Hematopoietic multipotent progenitor cell treated with erythropoietin and hydrocortisone succinate and interleukin-3 and kit ligand, for 15 days (in vitro differentiated cells): ENCODE results near the gene LMF1.
"Not testable (repeated sequence)": the region's sequence is repeated elsewhere in the genome, so short reads cannot be mapped to it uniquely, and the experiment has no call there.

ENCODE experiments used
- DNase-seq: peaks from one replicate; pipeline ENCODE4 v3.0.0-alpha.2; 2015; ENCODE audit warnings: low spot score

The LMF1 gene

GRCh38 chr16:970386-970765 lies 408 bp downstream of the LMF1 start:
- DNase-seq, result no peak

DNA sequence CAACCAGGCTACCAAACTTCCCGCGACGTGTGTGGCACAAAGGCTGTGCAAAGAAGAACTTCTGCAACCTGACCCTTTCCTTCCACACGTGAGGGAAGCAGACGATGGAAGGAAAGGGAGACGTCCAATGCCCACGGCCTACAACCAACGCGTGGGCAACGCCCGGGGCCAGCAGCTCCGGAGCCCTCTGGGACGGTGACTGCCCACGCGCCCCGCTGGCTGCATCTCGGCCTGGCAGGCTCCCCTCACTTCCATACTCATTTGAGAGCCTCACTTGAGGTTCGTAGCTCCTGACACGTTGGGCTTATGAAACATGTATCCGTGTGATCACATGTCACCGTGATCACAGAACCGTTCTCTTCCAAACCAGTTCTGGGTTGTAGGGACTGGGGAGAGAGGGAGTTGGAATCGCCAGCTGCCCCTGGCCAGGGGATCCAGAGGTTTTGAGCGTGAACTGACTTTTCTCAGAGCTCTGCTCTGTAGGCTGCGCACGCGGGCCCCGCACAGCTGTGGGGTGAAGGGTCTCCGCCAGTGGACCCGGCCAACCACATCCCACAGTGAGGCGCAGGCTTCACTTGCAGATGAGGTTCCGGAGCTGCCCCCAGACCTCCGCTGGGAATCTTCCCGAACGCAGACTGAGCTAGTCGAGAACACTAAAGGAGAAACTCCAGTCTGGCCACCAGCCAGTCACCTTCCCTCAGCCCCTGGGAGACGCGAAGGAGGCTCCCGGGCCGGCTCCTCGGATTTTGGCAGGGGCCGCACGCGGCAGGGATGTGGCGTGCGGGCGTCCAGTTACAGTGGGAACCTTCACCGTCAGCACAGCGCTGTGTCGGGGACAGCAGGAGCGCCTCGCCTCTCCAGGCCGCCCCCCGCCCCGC lies 1.0 kb downstream of the LMF1 start:
- DNase-seq, result no peak

DNA sequence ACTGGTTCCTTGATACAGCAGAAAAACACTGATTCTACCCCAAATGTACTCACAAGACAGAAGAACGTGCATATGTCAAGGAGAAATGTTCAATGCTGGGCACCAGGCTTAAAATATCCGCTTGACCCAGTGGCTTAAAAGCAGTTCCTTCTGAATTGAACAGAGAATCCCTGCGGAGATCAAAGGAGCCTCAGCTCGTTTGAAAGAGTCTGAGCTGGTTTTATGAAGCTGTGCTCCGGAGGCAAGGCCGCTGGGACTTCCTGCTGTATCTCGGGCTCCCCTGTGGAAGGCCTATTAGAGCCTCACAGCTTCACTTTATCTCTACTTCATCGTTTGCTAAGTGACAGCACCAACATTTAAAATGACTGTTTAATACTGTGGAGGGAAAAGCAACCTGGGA lies 2.2 kb downstream of the LMF1 start:
- no peak for DNase-seq

- no peak for DNase-seq
Observed at GRCh38 chr16:967546-968295, 3.1 kb downstream of the LMF1 start.

DNA sequence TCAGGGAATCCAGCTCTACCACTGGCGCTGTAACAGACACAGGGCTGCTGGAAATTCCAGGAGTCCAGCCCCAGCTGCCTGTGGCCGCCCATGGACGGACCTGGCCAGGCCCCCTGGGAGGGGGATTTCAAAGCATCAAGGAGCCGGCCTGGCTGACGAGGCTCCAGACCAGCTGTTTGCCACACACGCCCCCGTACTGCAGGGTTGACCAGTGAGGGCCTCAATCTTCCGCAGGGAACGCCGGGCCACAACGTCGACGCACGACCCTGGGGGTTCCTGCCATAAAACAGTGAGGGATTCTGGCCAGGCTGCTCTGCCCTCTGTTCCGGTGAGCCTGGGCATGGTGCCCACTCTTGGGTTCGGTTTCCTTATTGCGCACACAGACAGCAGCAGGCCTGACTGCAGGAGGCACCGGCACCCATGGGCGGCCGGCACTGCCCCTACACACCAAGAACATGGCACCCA lies 3.7 kb downstream of the LMF1 start:
- DNase-seq, result no peak

- DNase-seq, result no peak
Observed at GRCh38 chr16:966505-966904, 4.3 kb downstream of the LMF1 start.

DNA sequence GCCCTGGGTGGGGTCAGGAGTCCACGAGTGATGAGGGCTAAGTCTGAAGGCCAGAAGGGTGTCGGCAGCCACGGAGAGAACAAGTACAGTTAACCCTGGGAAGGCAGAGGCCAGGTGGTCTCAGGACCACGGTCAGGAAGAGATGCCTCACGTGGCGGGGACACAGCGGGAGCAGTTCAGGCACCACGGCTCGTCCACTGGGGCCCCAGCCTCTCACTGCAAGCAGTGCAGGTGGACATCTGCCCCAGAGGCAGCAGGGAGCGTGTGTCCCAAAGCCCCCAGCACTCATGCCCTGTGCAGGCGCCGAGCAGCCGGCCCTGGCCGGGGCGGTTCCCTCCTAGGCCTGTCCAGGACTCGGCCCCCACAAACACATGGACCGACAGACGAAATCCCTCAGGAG lies 4.7 kb downstream of the LMF1 start:
- no peak for DNase-seq

GRCh38 chr16:965487-965886 lies 5.3 kb downstream of the LMF1 start:
- no peak for DNase-seq

DNA sequence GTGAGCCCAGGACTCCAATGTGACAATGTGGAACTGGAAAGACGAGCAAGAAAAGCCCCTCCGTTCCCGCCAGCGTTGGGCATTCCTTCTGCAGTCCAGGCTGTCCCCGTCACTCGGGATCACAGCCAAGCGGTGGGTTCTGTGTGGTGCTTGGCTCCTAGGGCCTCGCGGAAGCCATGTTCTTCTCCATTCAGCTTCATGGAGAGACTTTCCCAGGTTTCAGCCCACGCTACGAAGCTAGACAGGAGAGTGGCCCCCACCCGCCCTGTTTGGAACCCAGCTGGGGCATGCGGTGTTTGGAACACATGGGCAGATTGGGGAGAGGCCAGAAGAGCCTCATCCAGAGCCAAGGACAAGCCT lies 5.8 kb downstream of the LMF1 start:
- DNase-seq, result no peak

DNA sequence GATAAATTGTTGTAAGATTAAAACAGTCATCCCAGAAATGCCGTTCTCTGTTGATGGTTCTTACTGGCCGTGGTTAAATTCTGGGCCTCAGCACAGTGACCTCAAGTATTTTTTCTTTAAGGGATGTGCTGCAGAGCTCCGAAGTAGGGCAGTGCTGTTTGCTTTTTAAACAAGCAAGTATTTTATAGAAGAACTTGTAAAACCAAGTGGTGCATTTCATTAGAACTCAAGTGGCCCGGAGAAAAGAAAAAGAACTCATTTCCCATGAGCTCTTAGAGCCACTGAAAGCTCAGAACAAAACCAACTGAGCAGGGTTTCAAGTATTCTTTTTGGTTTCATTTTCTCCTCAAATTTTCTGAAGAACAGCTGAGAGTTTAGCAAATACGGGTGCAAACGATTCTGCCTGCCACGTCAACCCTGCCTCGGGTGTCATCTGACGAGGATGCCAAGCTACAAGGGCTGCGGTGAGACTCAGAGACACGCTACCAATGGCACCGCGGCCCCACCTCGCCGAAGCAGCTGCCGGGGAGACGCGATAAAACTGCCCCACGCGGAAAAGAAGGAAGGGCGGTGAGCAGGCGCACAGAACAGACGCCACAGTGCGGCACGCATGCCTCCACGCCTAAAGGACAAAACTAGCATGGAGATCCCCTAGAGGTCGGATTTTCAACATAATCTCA lies 6.3 kb downstream of the LMF1 start:
- DNase-seq, result no peak

GRCh38 chr16:963913-964312 lies 6.9 kb downstream of the LMF1 start:
- DNase-seq, result no peak

- DNase-seq, result no peak
Observed at GRCh38 chr16:962901-963814, 7.6 kb downstream of the LMF1 start.

DNA sequence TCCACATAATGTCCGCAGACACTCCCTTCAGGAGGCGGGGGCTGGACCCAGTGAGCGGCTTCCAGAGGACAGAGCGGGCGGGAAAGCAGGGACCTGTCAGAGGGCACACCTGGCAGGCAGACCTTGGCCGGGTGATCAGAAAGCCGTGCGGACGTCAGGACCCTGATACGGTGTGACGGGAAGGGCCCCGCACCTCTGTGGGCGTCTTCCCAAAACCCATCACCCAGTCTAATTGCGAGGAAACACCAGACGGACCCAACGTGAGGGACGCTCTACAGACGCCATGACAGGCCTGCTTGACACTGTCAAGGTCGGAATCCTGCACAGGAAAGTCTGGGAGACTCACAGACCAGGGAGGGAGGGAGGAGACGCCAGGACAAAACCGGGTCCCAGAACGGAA lies 8.4 kb downstream of the LMF1 start:
- no peak for DNase-seq

DNA sequence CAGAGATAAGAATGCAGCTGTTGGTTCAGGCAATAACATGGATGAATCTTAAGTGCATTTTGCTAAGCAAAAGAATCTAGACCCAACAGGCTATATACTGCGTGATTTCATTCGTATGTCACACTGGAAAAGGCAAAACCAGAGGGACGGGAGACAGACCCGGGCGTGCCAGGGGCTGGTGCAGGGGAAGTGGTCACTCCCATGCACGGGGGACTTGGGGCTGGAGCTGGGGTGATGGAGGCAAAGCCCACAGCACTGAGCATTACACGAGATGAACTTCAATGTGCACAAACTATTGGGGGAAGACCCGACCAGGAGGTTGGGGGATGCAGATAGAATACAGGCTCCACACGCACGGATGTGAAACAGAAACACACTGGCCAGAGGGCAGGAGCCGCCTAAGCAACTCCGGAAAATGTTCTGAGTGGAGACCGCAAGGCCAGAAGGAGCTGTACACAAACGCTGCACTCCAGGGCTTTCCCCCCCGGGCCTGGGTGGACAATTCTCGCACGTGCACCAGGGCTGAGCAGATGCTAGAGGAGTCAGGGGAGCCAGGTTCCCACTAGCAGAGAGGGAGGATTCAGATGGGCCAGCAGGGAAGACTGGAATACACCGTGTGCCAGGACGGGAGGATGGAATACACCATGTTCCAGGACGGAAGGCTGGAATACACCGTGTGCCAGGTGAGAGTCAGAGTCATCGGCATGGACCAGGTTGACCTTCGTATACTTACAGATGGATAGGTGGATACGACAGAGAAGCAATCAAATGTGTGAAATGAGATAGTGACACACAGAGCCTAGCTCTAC lies 11.3 kb downstream of the LMF1 start:
- no peak for DNase-seq

GRCh38 chr16:955766-956165 lies 15.0 kb downstream of the LMF1 start:
- not testable (repeated sequence) for DNase-seq

GRCh38 chr16:953818-954217 lies 17.0 kb downstream of the LMF1 start:
- not testable (repeated sequence) for DNase-seq

GRCh38 chr16:952321-952720 lies 18.5 kb downstream of the LMF1 start:
- DNase-seq, result no peak

DNA sequence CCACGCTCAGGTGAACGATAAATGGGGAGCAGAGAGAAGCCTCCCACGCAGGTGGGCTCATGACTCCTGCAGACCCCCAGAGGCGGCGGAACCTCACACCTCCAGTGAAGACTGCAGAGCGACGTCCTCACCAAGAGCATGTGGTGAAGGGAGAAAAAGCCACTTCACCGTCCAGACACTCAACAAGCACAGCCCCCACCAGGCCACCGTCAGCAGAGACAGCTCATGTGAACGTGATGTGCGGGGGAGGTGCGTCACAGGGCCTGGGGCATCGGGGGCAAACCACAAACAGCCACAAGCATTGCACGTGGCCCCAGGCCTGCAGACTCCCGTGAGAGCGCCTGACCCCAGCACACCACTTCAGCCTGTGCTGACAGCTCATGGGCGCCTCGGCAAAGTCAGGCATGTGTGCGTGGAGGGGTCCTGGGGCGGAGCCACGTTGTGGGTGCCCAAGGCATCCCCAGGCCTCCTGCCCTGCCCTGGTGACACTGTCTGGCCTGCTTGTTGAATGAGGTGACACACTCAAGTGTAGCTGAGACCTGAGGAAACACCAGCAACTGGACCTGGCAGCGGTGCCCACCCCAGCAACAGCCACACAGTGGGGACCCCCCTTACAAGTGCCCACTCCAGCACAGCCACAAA lies 19.0 kb downstream of the LMF1 start:
- DNase-seq, result no peak

DNA sequence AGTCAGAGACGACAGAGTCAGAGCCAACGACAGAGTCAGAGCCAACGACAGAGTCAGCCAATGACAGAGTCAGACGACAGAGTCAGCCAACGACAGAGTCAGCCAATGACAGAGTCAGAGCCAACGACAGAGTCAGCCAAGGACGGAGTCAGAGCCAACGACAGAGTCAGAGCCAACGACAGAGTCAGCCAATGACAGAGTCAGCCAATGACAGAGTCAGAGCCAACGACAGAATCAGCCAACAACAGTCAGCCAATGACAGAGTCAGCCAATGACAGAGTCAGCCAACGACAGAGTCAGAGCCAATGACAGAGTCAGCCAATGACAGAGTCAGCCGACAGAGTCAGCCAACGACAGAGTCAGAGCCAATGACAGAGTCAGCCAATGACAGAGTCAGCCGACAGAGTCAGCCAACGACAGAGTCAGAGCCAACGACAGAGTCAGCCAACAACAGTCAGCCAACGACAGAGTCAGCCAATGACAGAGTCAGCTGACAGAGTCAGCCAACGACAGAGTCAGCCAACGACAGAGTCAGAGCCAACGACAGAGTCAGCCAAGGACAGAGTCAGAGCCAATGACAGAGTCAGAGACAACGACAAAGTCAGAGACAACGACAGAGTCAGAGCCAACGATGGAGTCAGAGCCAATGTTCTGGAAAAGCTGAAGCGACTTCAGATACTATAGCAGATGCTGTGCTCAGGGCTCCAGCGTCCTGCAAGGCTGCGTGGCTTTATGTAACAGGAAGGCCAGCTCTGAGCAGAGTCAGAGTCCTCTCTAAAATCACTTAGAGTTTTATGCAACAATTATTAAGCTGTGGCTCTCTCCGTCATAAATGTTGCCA lies 19.8 kb downstream of the LMF1 start:
- not testable (repeated sequence) for DNase-seq
